Fibroblast of lung (primary cell): ENCODE data around the gene KAZALD1.

Experiments used
- EZH2 ChIP-seq: IDR thresholded peaks from 2 replicates; pipeline ENCODE4 v1.5.1; 2012; ENCODE audit warnings: low read length, control low read depth, mild to moderate bottlenecking; ENCODE audit errors: missing control alignments
- TF ChIP-seq, protein P1 (sequence below), 2 donors: IDR thresholded peaks in 1 of 2; conservative IDR thresholded peaks in 1 of 2; 1 replicate in 1 of 2; 2 replicates in 1 of 2; pipeline ENCODE4 v1.5.1; 2011 to 2012; ENCODE audit warnings: low read length in 2 of 2, control low read depth in 1 of 2, inconsistent platforms in 1 of 2, low read depth in 1 of 2, mild to moderate bottlenecking in 1 of 2

DNA sequence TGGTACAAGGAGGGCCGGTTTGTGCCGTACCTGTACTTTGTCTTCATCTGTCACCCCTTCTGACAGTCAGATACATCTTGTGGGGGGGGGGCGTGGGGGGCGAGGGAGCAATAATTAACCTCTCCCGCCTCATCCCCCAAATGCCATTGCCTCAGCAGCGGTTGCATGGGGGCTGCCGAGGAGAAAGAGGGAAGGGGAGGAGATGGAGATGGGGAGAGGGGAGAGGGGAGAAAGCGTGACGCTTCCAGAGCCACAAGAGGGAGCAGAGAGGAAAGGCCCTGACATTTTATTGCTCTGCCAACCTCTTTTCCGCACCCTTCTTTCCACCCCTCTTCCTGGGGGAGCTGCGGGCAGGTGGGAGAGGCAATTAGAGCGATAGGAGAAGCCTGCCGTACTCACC is 11.8 kb downstream of the KAZALD1 start:
- TF ChIP-seq EZH2, result no peak
- TF ChIP-seq, protein P1, sequence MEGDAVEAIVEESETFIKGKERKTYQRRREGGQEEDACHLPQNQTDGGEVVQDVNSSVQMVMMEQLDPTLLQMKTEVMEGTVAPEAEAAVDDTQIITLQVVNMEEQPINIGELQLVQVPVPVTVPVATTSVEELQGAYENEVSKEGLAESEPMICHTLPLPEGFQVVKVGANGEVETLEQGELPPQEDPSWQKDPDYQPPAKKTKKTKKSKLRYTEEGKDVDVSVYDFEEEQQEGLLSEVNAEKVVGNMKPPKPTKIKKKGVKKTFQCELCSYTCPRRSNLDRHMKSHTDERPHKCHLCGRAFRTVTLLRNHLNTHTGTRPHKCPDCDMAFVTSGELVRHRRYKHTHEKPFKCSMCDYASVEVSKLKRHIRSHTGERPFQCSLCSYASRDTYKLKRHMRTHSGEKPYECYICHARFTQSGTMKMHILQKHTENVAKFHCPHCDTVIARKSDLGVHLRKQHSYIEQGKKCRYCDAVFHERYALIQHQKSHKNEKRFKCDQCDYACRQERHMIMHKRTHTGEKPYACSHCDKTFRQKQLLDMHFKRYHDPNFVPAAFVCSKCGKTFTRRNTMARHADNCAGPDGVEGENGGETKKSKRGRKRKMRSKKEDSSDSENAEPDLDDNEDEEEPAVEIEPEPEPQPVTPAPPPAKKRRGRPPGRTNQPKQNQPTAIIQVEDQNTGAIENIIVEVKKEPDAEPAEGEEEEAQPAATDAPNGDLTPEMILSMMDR (conservative IDR thresholded peaks at IDR 0.05 in 1 of 2, IDR thresholded peaks at IDR 0.05 in 1 of 2; ENCODE audit: low read depth in 1 of 2, low read length in 2 of 2), result peak in 1 of 2 donors; percentile 6
